Activated naive CD4-positive, alpha-beta T cell treated with anti-CD3 and anti-CD28 coated beads, Interleukin-2, amount 50 U/mL, for 72 hours (primary cell): Measurements from ENCODE around the gene TMEM212. TPM values are rescaled to one million over a fixed set of nuclear protein-coding genes. Genes with fewer than 3 reads are reported as not detected.

Experiments used
- ATAC-seq, 2 donors: fragments of 150-1000 bp; cut with Tn5 transposase; 2 replicates each; pipeline ENCODE4 v1.10.0; 2021; ENCODE audit warnings: mild to moderate bottlenecking in 2 of 2, moderate library complexity in 2 of 2
- DNase-seq, 2 donors: peaks; one replicate each; pipeline ENCODE4 v3.0.0; 2021 to 2022; ENCODE audit warnings: low spot score in 2 of 2
- H3K27ac Mint-ChIP-seq, 2 donors: one replicate each; pipeline ENCODE4 v1.8.0; 2022; ENCODE audit warnings: mild to moderate bottlenecking in 2 of 2, mixed read lengths in 2 of 2
- H3K36me3 Mint-ChIP-seq, 2 donors: one replicate each; pipeline ENCODE4 v1.8.0; 2022; ENCODE audit warnings: mixed read lengths in 2 of 2
- H3K9me3 Mint-ChIP-seq, 2 donors: one replicate each; pipeline ENCODE4 v1.8.0; 2022; ENCODE audit warnings: mixed read lengths in 2 of 2
- total RNA-seq, 2 donors: library from RNA; stranded (reverse); gene quantifications; one replicate each; pipeline ENCODE4 v1.2.3, GENCODE V29; 2022

TMEM212 gene
- total RNA-seq, 2 donors from 2014 or later: not detected

DNA sequence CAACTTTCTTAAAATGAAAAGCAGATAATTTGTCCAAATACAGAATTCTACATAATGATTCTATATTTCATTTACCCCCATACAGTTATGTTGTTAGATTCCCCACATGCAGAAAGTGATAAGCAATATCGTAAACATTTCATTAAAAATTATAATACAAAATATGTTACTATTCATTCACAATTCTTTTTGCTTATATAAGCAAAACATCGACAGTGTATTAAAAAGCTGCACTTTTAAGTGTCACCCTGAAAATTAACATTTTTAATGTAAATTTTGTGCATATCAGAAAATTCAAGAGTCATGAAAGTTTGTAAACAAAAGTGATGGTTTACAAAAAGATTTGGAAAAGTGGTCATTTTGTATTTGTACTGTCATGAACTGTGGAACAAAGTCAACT is 19.2 kb downstream of the TMEM212 start:
- Mint-ChIP-seq H3K27ac (no peak overlapping the region), H3K36me3 (peaks cover 0 to 11% of the 10 kb centered on the region in 2 donors), H3K9me3 (no peaks in the 10 kb centered on the region)
- ATAC-seq (no peak), DNase-seq (no peak)

DNA sequence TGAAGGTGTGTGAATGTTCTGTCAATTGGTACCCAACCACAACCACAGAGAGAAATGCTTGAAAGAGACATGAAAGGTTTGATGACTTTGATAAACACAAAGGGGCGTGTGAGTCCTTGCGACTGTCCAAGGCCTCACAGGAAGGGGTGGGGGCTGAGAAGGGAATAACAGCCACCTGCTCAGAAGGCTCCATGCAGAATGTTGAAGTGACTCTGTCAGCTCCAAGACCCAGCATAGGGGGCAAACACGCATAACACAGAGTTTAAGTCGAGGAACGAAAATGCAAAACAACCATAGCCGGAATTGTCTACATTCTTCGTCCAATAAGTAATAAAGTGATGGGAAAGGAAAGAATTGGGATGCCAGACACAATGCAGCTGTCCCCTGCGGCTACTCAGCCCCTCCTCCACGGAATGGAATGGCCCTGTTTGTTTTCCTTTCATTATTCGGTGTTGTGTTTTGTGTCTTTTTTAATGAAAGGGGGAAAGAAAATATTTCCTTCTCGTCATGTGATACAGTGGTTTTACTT is 19.9 kb downstream of the TMEM212 start:
- Mint-ChIP-seq H3K9me3 (no peaks in the 10 kb centered on the region), H3K27ac (no peak overlapping the region), H3K36me3 (peaks cover 0 to 5% of the 10 kb centered on the region in 2 donors)
- DNase-seq: no peak
- peak in 1 of 2 donors; percentile 34 for ATAC-seq

DNA sequence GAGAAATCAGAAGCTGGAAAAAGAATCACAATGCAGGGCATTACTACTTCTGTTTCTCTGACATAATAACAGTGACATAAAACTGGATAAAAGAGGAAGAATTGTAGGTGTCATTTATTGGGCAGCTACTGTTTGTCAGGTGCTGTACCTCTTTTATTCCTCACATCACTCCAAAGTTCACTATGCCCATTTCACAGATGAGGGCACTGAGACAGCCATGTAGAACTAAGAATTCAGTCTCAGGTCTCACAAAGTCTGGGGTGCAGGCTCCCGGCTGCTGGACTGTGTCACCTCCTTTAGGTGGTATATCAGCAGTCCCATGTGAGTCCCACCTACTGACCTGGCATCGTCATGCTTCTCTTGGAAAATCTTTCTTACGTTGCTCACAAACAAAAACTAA is 20.8 kb downstream of the TMEM212 start:
- H3K9me3 Mint-ChIP-seq: no peaks in the 10 kb centered on the region
- H3K27ac Mint-ChIP-seq: no peak overlapping the region

DNA sequence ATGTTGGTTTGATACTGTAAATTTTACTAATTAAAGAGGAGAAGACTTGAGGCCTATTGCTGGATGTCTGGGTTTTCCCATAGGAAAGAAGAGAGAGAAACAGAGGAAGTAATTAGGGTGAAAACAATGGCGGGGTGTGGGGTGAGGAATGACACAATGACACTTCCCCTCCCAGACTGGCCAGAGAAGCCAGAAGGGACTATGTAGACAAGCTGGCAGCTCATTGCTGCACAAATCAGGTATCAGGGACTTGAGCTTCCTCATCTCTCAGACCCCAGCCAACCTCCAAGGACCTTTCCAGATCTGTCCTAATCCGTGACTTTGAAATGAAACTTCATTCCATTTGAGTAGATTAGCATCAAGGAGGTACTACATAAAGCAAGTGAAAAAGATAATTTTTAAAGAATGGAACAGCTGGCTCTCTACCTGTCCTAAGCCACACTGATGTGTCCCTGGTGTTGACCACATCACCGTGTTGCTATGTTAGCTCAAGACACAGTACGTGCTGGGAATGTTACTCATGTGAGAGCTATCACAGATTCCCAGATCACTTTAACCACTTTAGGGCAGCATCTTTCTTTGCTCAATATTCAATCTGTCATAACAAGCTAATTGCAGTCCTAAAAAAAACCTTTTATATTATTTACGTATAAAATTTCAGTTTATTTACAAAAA is 22.2 kb downstream of the TMEM212 start:
- Mint-ChIP-seq H3K9me3 (no peaks in the 10 kb centered on the region), H3K27ac (no peak overlapping the region), H3K36me3 (no peaks in the 10 kb centered on the region)
- ATAC-seq (no peak), DNase-seq (no peak)

More for the DNA sequence above, 20.8 kb downstream of the TMEM212 start:
- ATAC-seq (no peak), DNase-seq (no peak)
- no peaks in the 10 kb centered on the region for H3K36me3 Mint-ChIP-seq

DNA sequence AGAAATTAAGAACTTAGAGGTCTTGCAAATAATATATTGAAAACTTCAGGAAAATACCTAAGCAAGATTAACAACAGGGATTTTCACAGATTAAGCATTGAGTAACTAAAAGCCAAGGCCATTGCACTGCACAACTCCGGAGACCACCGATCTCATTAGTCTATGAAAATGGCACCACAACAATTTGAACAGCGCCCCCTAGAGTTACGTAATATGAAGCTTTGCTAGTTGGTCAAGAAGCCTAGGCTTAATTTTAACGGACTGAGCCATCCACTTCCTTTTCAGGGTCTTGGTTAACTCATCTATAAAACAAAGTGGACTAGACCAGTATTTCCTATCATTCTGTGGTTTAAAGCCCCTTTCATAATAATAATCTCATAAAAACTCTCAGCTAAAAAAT is 24.8 kb downstream of the TMEM212 start:
- Mint-ChIP-seq H3K27ac (no peak overlapping the region), H3K36me3 (no peaks in the 10 kb centered on the region), H3K9me3 (no peaks in the 10 kb centered on the region)
- DNase-seq: no peak
- ATAC-seq: no peak

DNA sequence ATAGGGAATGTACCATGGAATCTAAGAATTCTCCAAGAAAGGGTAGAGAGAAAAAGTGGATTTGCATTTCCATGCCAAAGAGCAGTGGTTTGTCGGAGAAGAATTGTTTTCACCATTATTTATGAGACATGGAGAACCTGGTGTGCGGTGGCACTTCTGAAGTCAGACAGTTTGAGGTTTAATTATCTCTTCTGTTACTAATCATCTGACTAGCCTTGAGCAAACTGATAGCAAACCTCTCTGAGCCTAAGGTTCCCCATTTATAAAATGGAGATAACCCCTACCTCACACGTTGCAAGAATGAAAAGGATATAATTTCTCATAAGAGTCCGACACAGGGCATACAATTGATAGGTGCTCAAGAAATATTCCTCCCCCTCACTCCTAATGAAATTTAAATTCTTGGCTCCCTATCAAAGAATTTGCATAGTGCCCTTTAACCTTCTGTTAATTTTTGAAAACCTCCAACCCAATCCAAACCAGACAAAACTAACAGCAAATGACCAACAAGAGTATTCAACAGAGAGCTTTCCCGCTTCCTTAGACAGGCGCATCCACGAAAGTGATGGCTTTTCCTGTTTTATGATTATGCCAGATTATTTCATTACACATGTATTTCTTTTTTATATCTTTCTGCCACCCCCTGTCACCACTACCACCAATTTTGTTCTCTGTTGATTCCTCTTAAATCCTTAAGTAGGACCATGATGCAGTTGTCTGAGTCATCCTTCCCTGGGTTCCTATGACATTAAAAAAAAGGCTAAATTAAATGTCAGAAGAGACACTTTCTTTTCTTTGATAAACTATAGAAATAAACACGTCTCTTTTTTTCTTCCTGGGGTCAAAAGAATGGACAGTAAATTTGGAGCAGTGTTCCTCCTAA is 28.5 kb downstream of the TMEM212 start:
- Mint-ChIP-seq H3K9me3 (no peaks in the 10 kb centered on the region), H3K36me3 (no peaks in the 10 kb centered on the region), H3K27ac (no peak overlapping the region)
- ATAC-seq (no peak), DNase-seq (no peak)

DNA sequence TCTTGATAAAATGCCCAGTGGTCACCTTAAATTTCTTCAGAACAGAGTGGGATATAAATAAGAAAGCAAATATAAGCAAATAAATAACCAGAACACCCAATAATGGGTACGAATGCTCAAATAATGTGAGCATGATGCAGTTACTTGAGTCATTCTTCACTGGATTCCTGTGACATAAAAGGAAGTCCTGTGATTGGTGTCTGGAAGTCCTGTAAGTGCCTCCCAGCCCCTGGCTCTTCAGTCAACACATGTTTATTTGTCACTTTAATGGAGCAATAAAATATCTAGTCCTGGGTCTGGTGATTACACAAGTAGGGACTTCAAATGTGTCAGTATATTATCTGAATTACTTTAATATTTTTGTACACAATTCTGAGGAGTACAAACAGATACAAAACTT is 30.4 kb downstream of the TMEM212 start:
- Mint-ChIP-seq H3K9me3 (no peaks in the 10 kb centered on the region), H3K27ac (no peak overlapping the region), H3K36me3 (no peaks in the 10 kb centered on the region)
- DNase-seq (no peak), ATAC-seq (no peak)

DNA sequence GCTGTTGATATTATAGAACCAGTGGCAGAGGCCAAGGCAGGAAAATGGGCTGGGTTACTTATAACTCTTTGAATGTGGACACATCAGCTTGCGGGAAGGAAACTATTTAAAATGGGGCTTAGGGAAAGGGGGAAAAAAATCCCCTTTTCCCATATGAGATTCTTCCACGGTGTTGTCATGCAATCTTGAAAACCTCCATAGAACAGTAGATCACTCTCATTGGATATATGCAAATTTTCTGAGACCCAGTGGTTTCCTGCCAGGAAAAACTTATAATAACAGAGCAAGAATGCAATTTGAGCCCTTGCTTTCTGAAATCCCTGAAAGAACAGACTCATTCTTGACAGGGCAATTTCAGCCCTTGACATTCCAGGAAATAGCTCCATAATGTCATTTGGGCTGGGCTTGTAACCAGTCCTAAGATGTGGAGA is 31.1 kb downstream of the TMEM212 start:
- H3K36me3 Mint-ChIP-seq: no peaks in the 10 kb centered on the region
- DNase-seq (no peak), ATAC-seq (no peak)
- H3K9me3 Mint-ChIP-seq: no peaks in the 10 kb centered on the region
- no peak overlapping the region for H3K27ac Mint-ChIP-seq

DNA sequence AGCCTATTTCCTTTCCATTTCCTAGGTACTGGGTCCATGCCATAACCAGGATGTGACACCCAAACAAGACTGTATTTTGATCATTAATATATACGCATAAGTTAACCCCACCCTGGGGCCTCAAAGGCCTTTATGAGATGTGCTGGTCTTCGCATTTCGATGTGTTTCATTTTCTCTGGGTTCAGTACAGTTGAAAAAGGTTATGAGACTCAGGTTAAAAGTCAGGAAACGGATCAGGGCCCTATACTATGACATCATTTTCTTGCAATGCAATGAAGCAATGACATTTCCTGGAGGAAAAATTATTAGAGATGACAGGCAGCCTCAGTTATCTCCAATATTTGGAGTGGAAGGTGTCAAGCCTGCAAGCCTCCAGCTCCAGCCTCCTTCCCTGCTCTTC is 31.7 kb downstream of the TMEM212 start:
- ATAC-seq: no peak
- Mint-ChIP-seq H3K9me3 (no peaks in the 10 kb centered on the region), H3K36me3 (no peaks in the 10 kb centered on the region), H3K27ac (no peak overlapping the region)
- no peak for DNase-seq

DNA sequence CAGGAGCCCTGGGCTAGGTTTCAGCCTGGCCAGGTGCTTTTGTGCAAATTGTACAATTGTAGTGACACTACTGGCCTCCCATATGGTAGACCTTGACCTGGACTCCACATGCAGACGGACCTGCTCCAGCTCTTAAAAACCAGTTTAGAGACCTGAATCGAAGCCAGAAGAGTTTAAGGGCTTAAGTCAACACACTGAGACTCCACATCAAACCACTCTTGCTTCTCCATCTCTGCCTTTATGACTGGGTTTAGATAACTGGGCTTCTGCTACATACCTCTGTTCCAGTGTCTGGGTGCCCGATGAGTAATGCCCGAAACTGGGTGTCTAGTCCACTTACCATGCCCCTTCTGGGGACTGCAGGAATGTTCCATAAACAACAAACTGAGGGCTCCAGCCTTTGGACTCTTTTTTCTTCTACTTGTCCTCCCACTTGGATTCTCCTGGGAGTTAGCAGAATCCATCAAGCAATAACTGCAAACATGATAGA is 32.8 kb downstream of the TMEM212 start:
- DNase-seq (peak in 1 of 2 donors; percentile 11), ATAC-seq (peak; percentile 76 to 87)
- H3K27ac Mint-ChIP-seq: peak overlapping the region in 1 of 2 donors; percentile 37
- no peaks in the 10 kb centered on the region for H3K36me3 Mint-ChIP-seq
- no peaks in the 10 kb centered on the region for H3K9me3 Mint-ChIP-seq

DNA sequence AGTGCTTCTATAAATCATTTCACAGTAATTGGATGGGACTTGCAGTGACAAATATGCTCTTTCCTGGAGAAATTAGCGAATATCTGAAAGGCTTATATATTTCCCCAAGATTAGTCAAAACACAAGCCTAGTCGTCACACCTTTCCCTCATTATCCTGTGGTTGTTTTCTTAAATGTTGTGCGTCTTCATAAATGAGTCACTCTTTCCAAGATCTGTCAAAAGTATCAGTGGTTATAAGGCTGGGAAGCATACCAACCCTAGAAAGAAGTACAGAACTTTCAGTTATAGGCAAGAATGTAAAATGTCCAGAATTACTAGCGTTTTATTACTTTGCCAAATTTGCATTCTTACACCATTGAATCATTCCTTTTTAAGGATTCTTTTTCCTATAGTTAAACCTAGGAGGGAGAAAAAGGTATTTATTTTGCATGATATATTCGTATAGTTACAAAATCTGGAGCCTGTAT is 33.6 kb downstream of the TMEM212 start:
- Mint-ChIP-seq H3K36me3 (no peaks in the 10 kb centered on the region), H3K9me3 (no peaks in the 10 kb centered on the region), H3K27ac (peak overlapping the region in 1 of 2 donors; percentile 58)
- peak; percentile 63 to 82 for ATAC-seq
- DNase-seq: no peak

DNA sequence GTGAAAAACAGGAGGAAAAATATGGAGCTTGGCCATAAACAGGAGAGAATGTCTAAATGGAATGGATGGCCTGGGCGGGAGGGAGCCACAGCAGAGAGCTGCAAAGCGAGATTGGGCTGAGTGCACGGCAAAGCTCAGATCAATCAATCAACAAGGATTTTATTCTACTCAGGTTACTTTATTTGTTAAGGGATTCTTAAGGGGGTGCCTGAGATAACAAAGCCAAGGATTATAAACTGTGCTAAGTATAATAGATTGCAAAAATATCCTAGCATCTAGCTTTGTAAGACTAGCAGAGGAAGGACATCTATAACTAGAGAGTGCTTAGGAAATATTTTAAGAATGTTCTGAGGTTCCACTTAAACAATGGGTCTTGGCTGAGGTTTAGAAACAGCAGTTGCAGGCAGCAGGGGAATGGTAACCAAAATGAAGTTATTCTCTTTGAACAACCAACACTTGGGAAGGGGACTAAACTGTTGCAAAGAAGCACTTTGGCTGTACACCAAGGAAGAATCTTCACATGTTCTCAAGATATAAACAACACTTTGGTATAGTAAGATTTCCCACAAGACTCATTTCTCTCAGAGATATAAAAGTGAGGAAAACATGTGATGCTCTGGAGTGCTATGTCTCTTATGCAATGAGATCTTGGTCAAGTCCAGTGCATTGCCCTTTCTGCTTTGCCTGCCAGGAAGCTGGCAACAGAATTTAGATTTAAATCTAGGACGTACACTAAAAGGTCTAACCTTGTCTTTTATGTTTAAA is 35.5 kb downstream of the TMEM212 start:
- Mint-ChIP-seq H3K36me3 (no peaks in the 10 kb centered on the region), H3K9me3 (no peaks in the 10 kb centered on the region), H3K27ac (no peak overlapping the region)
- ATAC-seq (no peak), DNase-seq (no peak)

DNA sequence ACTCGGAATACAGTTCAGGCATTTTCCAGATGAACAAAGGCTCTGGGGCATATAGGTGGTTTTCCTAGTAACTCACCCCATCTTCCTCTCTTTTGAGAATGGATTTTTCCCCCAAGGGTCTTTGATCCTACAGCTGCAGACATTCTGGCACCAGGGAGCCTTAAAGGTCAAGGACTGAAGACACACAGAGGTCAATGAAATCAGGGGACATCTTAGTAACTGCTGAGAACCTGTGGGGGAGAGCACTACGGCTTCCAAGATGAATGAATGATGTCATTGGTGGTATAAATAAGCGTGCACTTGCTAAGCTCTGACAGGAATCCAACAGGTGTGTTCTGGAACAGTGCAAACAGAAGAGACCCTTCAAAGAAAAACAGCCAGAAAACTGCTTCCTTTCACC is 36.3 kb downstream of the TMEM212 start:
- no peak for ATAC-seq
- no peak for DNase-seq
- no peak overlapping the region for H3K27ac Mint-ChIP-seq
- no peaks in the 10 kb centered on the region for H3K36me3 Mint-ChIP-seq
- no peaks in the 10 kb centered on the region for H3K9me3 Mint-ChIP-seq

DNA sequence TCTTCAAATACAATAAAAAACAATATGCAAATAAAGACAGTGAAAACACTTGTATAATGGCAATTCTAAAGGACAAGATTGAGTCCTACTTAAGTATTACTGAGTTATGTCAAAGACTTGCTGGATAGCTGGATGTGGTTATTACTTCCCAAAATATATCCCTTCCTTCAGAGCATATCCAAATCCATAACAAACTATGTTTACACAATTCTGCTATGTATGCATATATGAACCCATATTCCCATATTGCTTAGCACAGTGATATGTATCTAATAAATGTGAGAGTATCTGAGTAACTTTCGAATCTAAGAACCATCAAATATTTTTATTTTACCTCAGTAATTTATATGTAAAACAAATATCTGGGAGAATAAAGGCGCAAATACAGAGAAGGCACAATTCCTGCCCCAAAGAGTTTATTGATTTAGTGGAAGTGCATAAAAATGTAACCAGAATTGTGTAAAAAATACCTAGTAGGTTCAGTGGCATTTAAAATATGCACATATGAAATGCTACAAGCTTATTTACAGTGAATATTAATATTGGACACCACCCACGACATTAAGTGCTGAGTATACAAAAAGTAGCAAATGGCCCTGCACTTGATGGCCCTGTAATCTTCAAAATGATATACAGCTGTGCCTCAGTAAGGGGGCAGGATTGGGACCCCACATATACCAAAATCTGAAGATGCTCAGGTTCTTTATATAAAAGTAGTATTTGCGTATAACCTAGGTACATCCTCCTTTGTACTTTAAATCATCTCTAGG is 37.1 kb downstream of the TMEM212 start:
- DNase-seq: no peak
- no peaks in the 10 kb centered on the region for H3K9me3 Mint-ChIP-seq
- ATAC-seq: no peak
- H3K27ac Mint-ChIP-seq: no peak overlapping the region
- H3K36me3 Mint-ChIP-seq: no peaks in the 10 kb centered on the region

DNA sequence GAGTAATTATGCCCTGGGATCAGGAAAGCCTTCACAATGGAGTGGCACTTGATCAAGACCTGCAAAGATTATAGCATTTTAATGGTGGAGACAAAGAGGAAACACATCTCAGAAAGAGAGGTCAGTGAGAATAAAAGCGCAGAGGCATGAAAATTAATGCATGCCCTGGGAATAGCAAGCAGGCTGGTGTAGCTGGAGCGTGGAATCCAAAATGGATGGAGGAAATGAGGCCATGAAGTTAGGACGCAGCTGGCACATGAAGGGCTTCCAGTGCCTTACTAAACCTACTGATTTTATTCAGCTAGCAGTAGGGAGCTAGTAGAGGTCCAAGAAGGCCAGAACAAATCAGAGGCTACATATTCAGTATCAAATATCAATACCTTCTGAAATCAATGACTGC is 38.1 kb downstream of the TMEM212 start:
- peaks cover 0 to under 1% of the 10 kb centered on the region in 2 donors for H3K36me3 Mint-ChIP-seq
- H3K27ac Mint-ChIP-seq: no peak overlapping the region
- no peaks in the 10 kb centered on the region for H3K9me3 Mint-ChIP-seq
- no peak for DNase-seq
- no peak for ATAC-seq
